SK-N-SH treated with all-trans-retinoic acid at 6 μM for 48 hours (cell line): ENCODE data around the gene CELF4.

Experiments used
- ATAC-seq: fragments of 200-7000 bp; cut with Tn5 transposase; 3 replicates; pipeline ENCODE4 v1.9.1; 2020; ENCODE audit warnings: mild to moderate bottlenecking, moderate library complexity
- BACH2 ChIP-seq: fragments of 250-450 bp; sonication (Bioruptor Pico); IDR thresholded peaks from 2 replicates; pipeline ENCODE4 v1.9.0; 2021; ENCODE audit warnings: mild to moderate bottlenecking, borderline replicate concordance
- CSDC2 ChIP-seq: fragments of 250-450 bp; sonication (Bioruptor Pico); IDR thresholded peaks from 2 replicates; pipeline ENCODE4 v1.5.0; 2020; ENCODE audit warnings: mild to moderate bottlenecking, moderate library complexity
- ESRRG ChIP-seq: fragments of 250-450 bp; sonication (Bioruptor Pico); IDR thresholded peaks from 2 replicates; pipeline ENCODE4 v1.6.1; 2021; ENCODE audit warnings: mild to moderate bottlenecking
- GLIS3 ChIP-seq: fragments of 250-450 bp; sonication (Bioruptor Pico); IDR thresholded peaks from 2 replicates; pipeline ENCODE4 v1.5.0; 2020; ENCODE audit warnings: mild to moderate bottlenecking, moderate library complexity
- ISL1 ChIP-seq: fragments of 250-450 bp; sonication (Bioruptor Pico); IDR thresholded peaks from 2 replicates; pipeline ENCODE4 v2.1.2; 2022; ENCODE audit warnings: mild to moderate bottlenecking, moderate library complexity
- SNAI2 ChIP-seq: fragments of 250-450 bp; sonication (Bioruptor Pico); IDR thresholded peaks from 2 replicates; pipeline ENCODE4 v1.5.0; 2020; ENCODE audit warnings: mild to moderate bottlenecking, moderate library complexity
- TCF4 ChIP-seq: fragments of 250-450 bp; sonication (Bioruptor Pico); IDR thresholded peaks from 2 replicates; pipeline ENCODE4 v1.8.0; 2021; ENCODE audit warnings: mild to moderate bottlenecking, moderate library complexity, borderline replicate concordance
- TOX ChIP-seq: fragments of 250-450 bp; sonication (Bioruptor Pico); IDR thresholded peaks from 2 replicates; pipeline ENCODE4 v1.8.0; 2021; ENCODE audit warnings: mild to moderate bottlenecking, moderate library complexity, borderline replicate concordance
- ZC3H10 ChIP-seq: fragments of 250-450 bp; sonication (Bioruptor Pico); IDR thresholded peaks from 2 replicates; pipeline ENCODE4 v1.5.1; 2021; ENCODE audit warnings: mild to moderate bottlenecking, moderate library complexity
- ZFP3 ChIP-seq: fragments of 250-450 bp; sonication (Bioruptor Pico); IDR thresholded peaks from 2 replicates; pipeline ENCODE4 v1.5.0; 2020; ENCODE audit warnings: mild to moderate bottlenecking, moderate library complexity
- ZFP30 ChIP-seq: fragments of 450-650 bp; formaldehyde crosslinking; IDR thresholded peaks from 2 replicates; pipeline ENCODE4 v1.5.0; 2022; ENCODE audit warnings: mild to moderate bottlenecking, moderate library complexity
- ZNF70 ChIP-seq: fragments of 450-650 bp; formaldehyde crosslinking; IDR thresholded peaks from 2 replicates; pipeline ENCODE4 v1.5.0; 2020; ENCODE audit warnings: mild to moderate bottlenecking, moderate library complexity
- TF ChIP-seq, protein P1 (sequence below): fragments of 250-450 bp; sonication (Bioruptor Pico); IDR thresholded peaks from 2 replicates; pipeline ENCODE4 v1.5.1; 2021; ENCODE audit warnings: mild to moderate bottlenecking, moderate library complexity
- TF ChIP-seq, protein P2 (sequence below): fragments of 250-450 bp; sonication (Bioruptor Pico); IDR thresholded peaks from 2 replicates; pipeline ENCODE4 v1.8.0; 2020; ENCODE audit warnings: mild to moderate bottlenecking, moderate library complexity, borderline replicate concordance
- TF ChIP-seq, protein P3 (sequence below): fragments of 250-450 bp; sonication (Bioruptor Pico); IDR thresholded peaks from 2 replicates; pipeline ENCODE4 v1.5.0; 2020; ENCODE audit warnings: mild to moderate bottlenecking, moderate library complexity
- TF ChIP-seq, protein P4 (sequence below): fragments of 250-450 bp; sonication (Bioruptor Pico); IDR thresholded peaks from 2 replicates; pipeline ENCODE4 v1.5.1; 2020; ENCODE audit warnings: low read depth, mild to moderate bottlenecking, moderate library complexity
- TF ChIP-seq, protein P5 (sequence below): fragments of 250-450 bp; sonication (Bioruptor Pico); IDR thresholded peaks from 2 replicates; pipeline ENCODE4 v1.8.0; 2021; ENCODE audit warnings: low read depth, mild to moderate bottlenecking, moderate library complexity, borderline replicate concordance

Gene CELF4

DNA sequence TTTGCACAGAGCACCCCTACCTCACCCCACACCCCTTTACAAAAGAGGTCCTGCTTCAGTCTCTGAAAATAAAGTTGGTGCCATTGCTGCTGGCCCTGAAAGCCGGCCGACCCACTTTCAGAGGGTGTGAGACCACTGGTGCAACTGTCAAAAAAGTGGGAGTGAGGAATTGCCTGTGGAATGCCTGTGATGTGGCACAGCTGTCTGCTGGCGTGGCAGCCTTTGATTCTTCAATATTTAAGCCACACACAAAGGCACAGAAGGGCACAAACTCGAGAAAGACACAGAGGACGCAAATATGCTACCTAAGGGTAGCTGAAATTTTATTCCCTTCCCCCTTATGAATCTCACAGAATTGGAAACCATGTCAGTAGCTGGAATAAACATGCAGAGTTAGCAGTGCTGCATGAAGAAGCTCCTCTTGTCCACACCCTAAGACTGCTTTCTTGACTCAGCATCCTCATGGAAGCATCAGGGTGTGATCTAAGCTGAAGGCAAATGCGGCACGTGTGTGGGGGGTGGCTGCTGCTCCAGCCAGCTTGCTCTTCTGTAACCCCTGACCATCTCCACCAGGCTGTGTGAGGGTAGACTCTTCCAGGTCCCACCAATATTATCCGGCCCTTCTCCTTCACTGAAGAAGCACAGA, 92.3 kb downstream of the CELF4 start:
- TF ChIP-seq ISL1 (no peak), ZFP3 (CRISPR knock-in tag) (no peak), CSDC2 (CRISPR knock-in tag) (no peak), ZFP30 (CRISPR knock-in tag) (no peak), TCF4 (no peak), ZC3H10 (no peak), GLIS3 (CRISPR knock-in tag) (no peak), BACH2 (CRISPR knock-in tag) (no peak), ESRRG (CRISPR knock-in tag) (no peak), ZNF70 (CRISPR knock-in tag) (no peak)
- TF ChIP-seq, protein P1, sequence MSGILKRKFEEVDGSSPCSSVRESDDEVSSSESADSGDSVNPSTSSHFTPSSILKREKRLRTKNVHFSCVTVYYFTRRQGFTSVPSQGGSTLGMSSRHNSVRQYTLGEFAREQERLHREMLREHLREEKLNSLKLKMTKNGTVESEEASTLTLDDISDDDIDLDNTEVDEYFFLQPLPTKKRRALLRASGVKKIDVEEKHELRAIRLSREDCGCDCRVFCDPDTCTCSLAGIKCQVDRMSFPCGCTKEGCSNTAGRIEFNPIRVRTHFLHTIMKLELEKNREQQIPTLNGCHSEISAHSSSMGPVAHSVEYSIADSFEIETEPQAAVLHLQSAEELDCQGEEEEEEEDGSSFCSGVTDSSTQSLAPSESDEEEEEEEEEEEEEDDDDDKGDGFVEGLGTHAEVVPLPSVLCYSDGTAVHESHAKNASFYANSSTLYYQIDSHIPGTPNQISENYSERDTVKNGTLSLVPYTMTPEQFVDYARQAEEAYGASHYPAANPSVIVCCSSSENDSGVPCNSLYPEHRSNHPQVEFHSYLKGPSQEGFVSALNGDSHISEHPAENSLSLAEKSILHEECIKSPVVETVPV (CRISPR knock-in tag): no peak
- TF ChIP-seq, protein P2, sequence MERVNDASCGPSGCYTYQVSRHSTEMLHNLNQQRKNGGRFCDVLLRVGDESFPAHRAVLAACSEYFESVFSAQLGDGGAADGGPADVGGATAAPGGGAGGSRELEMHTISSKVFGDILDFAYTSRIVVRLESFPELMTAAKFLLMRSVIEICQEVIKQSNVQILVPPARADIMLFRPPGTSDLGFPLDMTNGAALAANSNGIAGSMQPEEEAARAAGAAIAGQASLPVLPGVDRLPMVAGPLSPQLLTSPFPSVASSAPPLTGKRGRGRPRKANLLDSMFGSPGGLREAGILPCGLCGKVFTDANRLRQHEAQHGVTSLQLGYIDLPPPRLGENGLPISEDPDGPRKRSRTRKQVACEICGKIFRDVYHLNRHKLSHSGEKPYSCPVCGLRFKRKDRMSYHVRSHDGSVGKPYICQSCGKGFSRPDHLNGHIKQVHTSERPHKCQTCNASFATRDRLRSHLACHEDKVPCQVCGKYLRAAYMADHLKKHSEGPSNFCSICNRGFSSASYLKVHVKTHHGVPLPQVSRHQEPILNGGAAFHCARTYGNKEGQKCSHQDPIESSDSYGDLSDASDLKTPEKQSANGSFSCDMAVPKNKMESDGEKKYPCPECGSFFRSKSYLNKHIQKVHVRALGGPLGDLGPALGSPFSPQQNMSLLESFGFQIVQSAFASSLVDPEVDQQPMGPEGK (CRISPR knock-in tag): no peak
- TF ChIP-seq, protein P3, sequence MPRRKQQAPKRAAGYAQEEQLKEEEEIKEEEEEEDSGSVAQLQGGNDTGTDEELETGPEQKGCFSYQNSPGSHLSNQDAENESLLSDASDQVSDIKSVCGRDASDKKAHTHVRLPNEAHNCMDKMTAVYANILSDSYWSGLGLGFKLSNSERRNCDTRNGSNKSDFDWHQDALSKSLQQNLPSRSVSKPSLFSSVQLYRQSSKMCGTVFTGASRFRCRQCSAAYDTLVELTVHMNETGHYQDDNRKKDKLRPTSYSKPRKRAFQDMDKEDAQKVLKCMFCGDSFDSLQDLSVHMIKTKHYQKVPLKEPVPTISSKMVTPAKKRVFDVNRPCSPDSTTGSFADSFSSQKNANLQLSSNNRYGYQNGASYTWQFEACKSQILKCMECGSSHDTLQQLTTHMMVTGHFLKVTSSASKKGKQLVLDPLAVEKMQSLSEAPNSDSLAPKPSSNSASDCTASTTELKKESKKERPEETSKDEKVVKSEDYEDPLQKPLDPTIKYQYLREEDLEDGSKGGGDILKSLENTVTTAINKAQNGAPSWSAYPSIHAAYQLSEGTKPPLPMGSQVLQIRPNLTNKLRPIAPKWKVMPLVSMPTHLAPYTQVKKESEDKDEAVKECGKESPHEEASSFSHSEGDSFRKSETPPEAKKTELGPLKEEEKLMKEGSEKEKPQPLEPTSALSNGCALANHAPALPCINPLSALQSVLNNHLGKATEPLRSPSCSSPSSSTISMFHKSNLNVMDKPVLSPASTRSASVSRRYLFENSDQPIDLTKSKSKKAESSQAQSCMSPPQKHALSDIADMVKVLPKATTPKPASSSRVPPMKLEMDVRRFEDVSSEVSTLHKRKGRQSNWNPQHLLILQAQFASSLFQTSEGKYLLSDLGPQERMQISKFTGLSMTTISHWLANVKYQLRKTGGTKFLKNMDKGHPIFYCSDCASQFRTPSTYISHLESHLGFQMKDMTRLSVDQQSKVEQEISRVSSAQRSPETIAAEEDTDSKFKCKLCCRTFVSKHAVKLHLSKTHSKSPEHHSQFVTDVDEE (CRISPR knock-in tag): no peak
- TF ChIP-seq, protein P4, sequence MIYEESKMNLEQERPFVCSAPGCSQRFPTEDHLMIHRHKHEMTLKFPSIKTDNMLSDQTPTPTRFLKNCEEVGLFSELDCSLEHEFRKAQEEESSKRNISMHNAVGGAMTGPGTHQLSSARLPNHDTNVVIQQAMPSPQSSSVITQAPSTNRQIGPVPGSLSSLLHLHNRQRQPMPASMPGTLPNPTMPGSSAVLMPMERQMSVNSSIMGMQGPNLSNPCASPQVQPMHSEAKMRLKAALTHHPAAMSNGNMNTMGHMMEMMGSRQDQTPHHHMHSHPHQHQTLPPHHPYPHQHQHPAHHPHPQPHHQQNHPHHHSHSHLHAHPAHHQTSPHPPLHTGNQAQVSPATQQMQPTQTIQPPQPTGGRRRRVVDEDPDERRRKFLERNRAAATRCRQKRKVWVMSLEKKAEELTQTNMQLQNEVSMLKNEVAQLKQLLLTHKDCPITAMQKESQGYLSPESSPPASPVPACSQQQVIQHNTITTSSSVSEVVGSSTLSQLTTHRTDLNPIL (CRISPR knock-in tag): no peak
- TF ChIP-seq, protein P5, sequence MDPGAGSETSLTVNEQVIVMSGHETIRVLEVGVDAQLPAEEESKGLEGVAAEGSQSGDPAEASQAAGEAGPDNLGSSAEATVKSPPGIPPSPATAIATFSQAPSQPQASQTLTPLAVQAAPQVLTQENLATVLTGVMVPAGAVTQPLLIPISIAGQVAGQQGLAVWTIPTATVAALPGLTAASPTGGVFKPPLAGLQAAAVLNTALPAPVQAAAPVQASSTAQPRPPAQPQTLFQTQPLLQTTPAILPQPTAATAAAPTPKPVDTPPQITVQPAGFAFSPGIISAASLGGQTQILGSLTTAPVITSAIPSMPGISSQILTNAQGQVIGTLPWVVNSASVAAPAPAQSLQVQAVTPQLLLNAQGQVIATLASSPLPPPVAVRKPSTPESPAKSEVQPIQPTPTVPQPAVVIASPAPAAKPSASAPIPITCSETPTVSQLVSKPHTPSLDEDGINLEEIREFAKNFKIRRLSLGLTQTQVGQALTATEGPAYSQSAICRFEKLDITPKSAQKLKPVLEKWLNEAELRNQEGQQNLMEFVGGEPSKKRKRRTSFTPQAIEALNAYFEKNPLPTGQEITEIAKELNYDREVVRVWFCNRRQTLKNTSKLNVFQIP: no peak

DNA sequence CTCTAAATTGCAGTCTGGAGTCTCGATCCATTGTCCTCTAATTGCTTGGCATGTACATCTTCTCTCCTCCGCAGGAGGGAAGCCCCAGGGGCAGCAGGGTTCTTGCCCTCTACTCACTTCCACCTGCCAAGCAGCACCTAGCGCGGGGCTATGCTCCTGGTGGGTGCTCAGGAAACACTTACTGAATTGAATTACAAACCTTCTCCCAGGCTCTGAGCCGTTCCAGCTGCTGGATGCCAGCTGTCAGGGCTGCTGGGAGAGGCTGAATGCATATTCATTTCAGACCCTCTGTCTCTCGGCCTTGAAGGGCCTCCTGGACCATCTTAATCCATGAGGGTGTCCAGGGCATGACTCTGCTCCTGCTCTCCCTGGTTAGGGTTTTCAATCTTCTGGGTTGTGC, 94.0 kb downstream of the CELF4 start:
- no peak for TF ChIP-seq TOX (CRISPR knock-in tag)
- no peak for TF ChIP-seq SNAI2
- no peak for ATAC-seq

More for the DNA sequence above, 92.3 kb downstream of the CELF4 start:
- no peak for ATAC-seq

DNA sequence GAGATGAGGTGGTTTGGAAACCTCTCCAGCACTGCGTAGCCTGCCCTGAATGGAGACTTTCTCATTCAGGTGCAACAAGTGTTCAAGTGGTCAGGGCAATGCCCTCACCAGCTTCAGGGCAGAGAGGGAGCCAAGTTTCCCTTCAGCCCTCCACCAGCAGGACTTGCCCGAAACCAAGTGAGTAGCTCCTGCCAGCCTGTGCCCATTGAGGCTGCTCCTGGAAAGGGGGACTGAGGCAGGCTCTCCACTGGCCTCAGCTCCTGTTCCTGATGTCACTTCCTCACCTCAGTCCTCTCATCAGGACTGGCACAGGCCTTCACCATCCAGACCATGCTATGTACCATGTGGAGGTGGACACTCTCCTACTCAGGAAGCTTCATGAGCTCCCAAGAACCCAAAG, 94.6 kb downstream of the CELF4 start:
- ATAC-seq: no peak
- no peak for TF ChIP-seq ZC3H10
- TF ChIP-seq, protein P3 (CRISPR knock-in tag): no peak
- TF ChIP-seq, protein P5: no peak
- TF ChIP-seq ZFP30 (CRISPR knock-in tag): no peak
- TF ChIP-seq BACH2 (CRISPR knock-in tag): no peak
